Measurements from ENCODE around the gene SLC35F6.
"Not testable (repeated sequence)": the region's sequence is repeated elsewhere in the genome, so short reads cannot be mapped to it uniquely, and the experiment has no call there.

Gene SLC35F6

GRCh38 chr2:26730549-26731344 is 33.3 kb upstream of the SLC35F6 start:
- no peak for DNase-seq

- no peak for DNase-seq
Observed at GRCh38 chr2:26731714-26732113, 32.4 kb upstream of the SLC35F6 start.

DNA sequence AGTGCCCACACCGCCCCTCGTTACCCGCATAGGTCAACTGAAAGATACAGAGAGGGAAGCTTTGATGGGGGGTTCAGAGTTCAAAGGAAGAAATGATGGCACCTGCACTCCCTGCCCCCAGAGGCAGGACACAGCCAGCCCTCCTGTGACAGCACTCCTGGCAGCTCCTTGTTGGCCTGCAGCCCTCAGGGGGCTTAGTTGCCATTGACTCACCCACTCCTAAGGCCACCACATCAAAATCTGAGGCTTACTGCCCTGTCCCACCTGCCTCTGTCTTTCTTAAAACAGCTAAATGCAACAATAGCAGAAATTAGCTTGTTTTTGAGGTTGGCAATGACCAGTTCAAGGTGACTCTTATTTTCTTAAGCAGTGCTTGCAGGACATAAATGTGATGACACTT is 31.6 kb upstream of the SLC35F6 start:
- DNase-seq, result no peak

- DNase-seq, result no peak
Observed at GRCh38 chr2:26733413-26733812, 30.7 kb upstream of the SLC35F6 start.

GRCh38 chr2:26735097-26735496 is 29.0 kb upstream of the SLC35F6 start:
- DNase-seq, result no peak

GRCh38 chr2:26735883-26736588 is 28.0 kb upstream of the SLC35F6 start:
- DNase-seq, result no peak

- DNase-seq, result no peak
Observed at GRCh38 chr2:26737221-26737620, 26.9 kb upstream of the SLC35F6 start.

- DNase-seq, result no peak
Observed at GRCh38 chr2:26738481-26738880, 25.6 kb upstream of the SLC35F6 start.

GRCh38 chr2:26739514-26739913 is 24.6 kb upstream of the SLC35F6 start:
- DNase-seq, result no peak

DNA sequence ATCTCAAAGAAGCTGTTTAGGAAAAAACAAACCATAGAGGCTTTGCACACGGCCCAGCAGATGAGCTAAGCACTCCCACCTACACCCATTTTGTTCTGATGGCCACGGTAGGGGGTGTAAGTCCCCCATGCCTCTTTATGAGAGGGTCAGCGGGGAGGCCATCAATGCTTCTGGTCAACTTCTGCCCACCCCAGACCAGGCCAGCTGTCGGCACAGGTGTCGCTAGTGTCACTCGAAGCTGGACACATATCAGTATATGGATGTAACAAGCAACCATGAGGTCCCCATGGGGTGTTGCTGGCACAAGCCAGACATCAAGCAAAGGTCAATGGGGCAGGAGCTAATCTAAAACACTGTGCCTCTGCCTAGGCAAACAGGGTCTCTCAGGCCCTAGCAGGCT is 23.7 kb upstream of the SLC35F6 start:
- no peak for DNase-seq

DNA sequence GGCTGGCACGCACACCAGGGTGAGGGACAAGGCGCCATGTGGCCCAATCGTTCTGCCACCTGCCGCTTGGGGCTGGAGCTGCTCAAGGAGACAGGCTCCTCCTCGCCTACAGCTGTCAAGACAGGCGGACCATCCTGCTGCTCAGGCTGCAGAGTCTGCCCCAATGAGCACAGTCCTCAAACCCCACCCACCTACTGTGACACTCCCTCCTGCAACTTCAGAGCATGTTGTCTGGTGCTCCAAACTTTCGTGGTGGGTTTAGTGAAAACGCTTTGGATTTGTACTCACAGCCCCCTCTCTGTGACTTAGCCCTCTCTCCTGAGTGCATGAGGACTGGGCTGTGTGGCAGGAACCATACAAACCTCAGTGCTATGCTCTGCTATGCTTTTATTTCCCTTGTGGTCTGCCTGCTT is 23.2 kb upstream of the SLC35F6 start:
- no peak for DNase-seq

DNA sequence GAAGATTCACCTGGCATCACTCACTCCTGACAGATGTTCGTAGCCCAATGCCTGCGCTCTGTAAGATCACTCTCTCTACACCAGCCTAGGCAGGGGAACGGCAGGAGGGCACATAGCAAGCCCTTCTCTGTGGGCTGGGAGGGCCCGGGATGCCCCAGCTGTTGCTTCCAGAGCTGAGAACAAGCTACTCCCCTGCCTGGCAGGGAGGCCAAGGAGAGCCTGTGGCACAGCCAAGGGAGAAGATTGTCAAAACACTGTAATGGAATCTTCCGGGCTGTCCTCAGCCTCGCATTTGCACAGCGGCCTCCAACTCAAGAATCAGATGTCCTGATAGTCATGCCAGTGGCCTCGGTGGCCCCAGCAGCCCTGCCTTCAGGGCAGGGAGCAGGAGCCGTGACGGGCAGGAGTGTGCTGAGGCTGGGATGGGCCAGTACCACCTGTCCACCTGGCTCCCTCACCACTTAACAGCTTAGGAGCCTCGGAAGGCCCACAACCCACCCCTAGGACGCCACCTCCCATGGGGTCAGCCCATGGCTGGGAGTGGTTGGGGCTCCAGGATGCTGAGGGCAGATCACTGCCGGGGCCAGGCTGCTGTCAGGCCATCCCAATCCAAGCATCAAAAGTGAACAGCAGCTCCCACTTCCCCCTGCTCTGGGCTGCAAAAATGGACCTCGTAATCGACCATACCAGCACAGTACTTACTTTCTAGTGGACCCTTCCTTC is 21.9 kb upstream of the SLC35F6 start:
- DNase-seq, result no peak

- no peak for DNase-seq
Observed at GRCh38 chr2:26743852-26744251, 20.2 kb upstream of the SLC35F6 start.

GRCh38 chr2:26744953-26745352 is 19.1 kb upstream of the SLC35F6 start:
- DNase-seq, result no peak

DNA sequence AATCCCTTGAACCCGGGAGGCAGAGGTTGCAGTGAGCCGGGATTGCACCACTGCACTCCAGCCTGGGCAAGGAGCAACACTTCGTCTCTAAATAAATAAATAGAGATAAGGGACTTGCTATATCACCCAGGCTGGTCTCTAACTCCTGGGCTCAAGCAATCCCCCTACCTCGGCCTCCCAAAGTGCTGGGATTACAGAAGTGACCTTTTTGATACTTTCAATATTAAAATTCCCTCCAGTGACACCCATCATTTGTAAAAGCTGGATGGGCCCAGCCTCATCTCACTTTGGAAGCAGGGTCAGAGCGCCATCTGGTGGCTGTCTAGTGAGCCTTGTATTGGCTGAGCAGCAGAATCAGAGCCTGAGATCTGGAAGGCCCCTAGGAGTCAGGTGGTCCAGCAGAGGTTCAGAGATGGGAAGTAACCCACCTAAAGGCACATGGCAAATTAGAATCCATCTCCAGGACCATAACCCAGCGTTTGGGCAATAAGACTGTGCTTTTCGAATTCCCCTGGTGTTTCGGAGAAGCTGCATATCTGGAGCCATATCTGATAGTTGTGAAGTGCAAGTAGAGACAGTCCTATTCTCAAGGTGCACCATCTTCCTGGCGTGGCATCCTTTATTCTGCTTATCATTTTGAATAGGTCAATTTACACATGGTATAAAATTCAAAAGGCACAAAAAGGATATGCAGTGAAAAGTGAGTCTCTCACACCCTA is 18.3 kb upstream of the SLC35F6 start:
- peak; percentile 16 for DNase-seq

- no peak for DNase-seq
Observed at GRCh38 chr2:26746934-26747333, 17.1 kb upstream of the SLC35F6 start.

DNA sequence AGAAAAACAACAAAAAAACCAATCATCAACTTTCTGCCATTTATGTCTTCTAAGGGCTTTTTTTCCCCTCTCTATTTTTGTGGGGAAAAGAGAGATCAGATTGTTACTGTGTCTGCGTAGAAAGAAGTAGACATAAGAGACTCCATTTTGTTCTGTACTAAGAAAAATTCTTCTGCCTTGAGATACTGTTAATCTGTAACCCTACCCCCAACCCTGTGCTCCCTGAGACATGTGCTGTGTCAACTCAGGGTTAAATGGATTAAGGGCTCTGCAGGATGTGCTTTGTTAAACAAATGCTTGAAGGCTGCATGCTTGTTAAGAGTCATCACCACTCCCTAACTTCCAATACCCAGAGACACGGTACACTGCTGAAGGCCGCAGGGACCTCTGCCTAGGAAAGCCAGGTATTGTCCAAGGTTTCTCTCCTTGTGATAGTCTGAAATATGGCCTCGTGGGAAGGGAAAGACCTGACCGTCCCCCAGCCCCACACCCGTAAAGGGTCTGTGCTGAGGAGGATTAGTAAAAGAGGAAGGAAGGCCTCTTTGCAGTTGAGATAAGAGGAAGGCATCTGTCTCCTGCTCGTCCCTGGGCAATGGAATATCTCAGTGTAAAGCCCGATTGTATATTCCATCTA is 14.2 kb upstream of the SLC35F6 start:
- DNase-seq, result not testable (repeated sequence)

DNA sequence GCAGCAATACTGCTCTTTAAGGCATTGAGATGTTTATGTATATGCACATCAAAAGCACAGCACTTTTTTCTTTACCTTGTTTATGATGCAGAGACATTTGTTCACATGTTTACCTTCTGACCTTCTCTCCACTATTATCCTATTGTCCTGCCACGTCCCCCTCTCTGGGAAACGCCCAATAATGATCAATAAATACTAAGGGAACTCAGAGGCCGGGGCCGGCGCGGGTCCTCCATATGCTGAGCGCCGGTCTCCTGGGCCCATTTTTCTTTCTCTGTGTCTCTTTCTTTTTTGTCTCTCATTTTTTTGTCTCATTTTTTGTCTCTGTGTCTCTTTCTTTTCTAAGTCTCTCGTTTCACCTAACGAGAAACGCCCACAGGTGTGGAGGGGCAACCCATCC is 13.6 kb upstream of the SLC35F6 start:
- DNase-seq, result not testable (repeated sequence)

DNA sequence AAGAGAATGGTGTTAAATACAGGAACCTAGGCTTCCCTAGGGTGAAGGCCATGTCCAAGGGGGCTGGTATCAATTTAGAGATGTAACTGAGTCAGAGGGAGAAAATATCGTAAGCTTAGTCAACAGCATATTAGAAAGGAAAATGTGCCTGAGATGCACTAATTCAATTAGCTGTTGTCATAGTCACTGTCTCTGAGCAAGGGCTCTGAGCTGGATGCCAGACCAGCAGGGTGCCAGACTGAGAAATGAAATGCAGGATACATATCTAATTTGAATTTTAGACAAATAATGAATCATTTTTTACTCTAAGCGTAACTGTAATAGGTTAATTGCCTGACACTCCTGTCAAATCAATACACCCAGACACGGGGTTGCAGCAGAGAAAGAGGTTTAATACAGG is 11.4 kb upstream of the SLC35F6 start:
- DNase-seq, result no peak

DNA sequence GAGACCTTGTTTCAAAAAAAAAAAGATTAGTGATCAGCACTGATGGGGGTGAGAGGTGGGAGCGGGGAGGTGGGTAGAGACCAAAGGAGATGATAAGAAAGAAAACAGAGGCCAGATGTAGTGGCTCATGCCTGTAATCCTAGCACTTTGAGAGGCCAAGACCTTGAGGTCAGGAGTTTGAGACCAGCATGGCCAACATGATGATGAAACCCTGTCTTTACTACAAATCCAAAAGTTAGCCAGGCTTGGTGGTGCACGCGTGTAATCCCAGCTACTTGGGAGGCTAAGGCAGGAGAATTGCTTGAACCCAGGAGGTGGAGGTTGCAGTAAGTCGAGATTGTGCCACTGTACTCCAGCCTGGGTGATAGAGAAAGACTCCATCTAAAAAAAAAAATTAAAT is 9.5 kb upstream of the SLC35F6 start:
- DNase-seq, result no peak

DNA sequence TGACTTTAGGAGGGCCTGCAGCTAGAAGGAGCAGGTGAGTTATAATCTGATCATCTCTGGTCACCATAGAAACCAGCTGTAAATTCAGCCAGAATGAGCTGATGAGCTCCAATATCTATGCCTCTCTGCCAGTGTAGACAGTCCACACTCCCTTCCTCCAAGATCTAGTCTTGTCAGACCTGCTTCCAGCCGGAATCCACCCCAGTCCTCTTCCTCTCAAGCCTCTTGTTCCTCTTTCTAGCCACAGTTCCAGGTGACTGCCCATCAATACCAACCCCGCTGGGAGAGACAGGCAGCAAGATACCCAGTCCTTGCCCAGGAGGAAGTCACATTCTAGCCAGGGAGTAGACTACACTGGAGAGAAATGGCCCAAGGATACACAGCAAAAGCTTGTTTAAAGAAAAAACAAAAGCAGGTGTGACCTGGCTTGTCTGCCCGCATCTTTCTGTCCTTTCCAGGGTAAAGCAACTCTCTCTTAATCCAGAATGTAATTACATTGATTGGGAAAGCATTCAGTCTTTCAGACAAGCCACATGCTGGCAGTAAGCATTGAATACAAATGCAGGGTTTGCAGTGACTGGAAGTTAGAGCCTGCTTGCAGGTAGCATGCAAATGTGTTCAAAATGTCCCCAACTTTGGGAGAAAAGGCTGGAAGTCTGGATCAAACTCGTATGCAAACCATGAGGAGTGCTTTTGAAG is 9.0 kb upstream of the SLC35F6 start:
- DNase-seq, result no peak

DNA sequence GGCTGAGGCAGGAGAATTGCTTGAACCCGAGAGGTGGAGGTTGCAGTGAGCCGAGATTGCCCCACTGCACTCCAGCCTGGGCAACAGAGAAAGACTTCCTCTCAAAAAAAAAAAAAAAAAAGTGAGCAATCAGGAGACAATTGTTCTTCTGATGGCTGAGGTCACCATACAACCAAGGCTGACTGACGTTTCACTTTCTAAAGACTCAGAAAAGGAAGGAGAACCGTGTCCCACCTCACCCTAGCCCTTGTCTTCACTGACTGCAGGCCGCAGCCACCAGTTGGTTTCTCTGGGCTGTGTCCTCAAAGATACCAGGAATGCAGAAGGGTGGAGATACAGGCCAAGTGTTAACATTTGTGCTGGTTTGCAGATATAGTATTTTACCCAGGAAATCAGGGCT is 7.7 kb upstream of the SLC35F6 start:
- no peak for DNase-seq

All from GOT3 (cell line).